ENCODE results near the gene KLHL42.
"Not testable (repeated sequence)": the region's sequence is repeated elsewhere in the genome, so short reads cannot be mapped to it uniquely, and the experiment has no call there.

Gene KLHL42

GRCh38 chr12:27818401-27818918, 38.4 kb downstream of the KLHL42 start:
- no peak for DNase-seq

GRCh38 chr12:27820564-27820963, 40.5 kb downstream of the KLHL42 start:
- DNase-seq: no peak

- peak; percentile 72 for DNase-seq
Observed at GRCh38 chr12:27821259-27821973, 41.4 kb downstream of the KLHL42 start.

GRCh38 chr12:27822076-27822712, 42.2 kb downstream of the KLHL42 start:
- DNase-seq: peak; percentile 75

GRCh38 chr12:27823038-27823437, 43.0 kb downstream of the KLHL42 start:
- DNase-seq: no peak

- no peak for DNase-seq
Observed at GRCh38 chr12:27824126-27824842, 44.3 kb downstream of the KLHL42 start.

GRCh38 chr12:27826076-27826475, 46.0 kb downstream of the KLHL42 start:
- DNase-seq: no peak

- DNase-seq: peak; percentile 8
Observed at GRCh38 chr12:27828196-27828595, 48.2 kb downstream of the KLHL42 start.

GRCh38 chr12:27838543-27839185, 58.6 kb downstream of the KLHL42 start:
- DNase-seq: no peak

- no peak for DNase-seq
Observed at GRCh38 chr12:27840229-27840999, 60.4 kb downstream of the KLHL42 start.

- peak; percentile 64 for DNase-seq
Observed at GRCh38 chr12:27841392-27841882, 61.4 kb downstream of the KLHL42 start.

GRCh38 chr12:27843714-27844245, 63.7 kb downstream of the KLHL42 start:
- DNase-seq: peak; percentile 99

- peak; percentile 20 for DNase-seq
Observed at GRCh38 chr12:27844366-27845090, 64.5 kb downstream of the KLHL42 start.

- no peak for DNase-seq
Observed at GRCh38 chr12:27845187-27845586, 65.2 kb downstream of the KLHL42 start.

GRCh38 chr12:27845706-27846105, 65.7 kb downstream of the KLHL42 start:
- not testable (repeated sequence) for DNase-seq

- DNase-seq: not testable (repeated sequence)
Observed at GRCh38 chr12:27847293-27847692, 67.3 kb downstream of the KLHL42 start.

- DNase-seq: no peak
Observed at GRCh38 chr12:27851311-27851710, 71.3 kb downstream of the KLHL42 start.

- DNase-seq: no peak
Observed at GRCh38 chr12:27852117-27852516, 72.1 kb downstream of the KLHL42 start.
